Measurements from ENCODE around the gene TMEM150A. TPM values are rescaled to one million over a fixed set of nuclear protein-coding genes. Genes with fewer than 3 reads are reported as not detected.
"Not testable (repeated sequence)": the region's sequence is repeated elsewhere in the genome, so short reads cannot be mapped to it uniquely, and the experiment has no call there.

The TMEM150A gene
- total RNA-seq, 1 donor from 2014 or later, result 12.9 TPM

GRCh38 chr2:85564144-85564563, 38.3 kb downstream of the TMEM150A start:
- no peak for DNase-seq

- DNase-seq, result peak; percentile 97
Observed at GRCh38 chr2:85561280-85562212, 41.0 kb downstream of the TMEM150A start, which contains the start of gene GGCX. GGCX (minus strand) TSS chr2:85561493; CDS start chr2:85561428, 65 bp downstream.

GRCh38 chr2:85560812-85561279, 41.7 kb downstream of the TMEM150A start:
- DNase-seq, result no peak

- DNase-seq, result not testable (repeated sequence)
Observed at GRCh38 chr2:85560403-85560726, 42.1 kb downstream of the TMEM150A start.

GRCh38 chr2:85558160-85558559, 44.3 kb downstream of the TMEM150A start:
- DNase-seq, result no peak

- no peak for DNase-seq
Observed at GRCh38 chr2:85557130-85557529, 45.4 kb downstream of the TMEM150A start.

GRCh38 chr2:85554980-85555612, 47.4 kb downstream of the TMEM150A start:
- no peak for DNase-seq

GRCh38 chr2:85553184-85553583, 49.3 kb downstream of the TMEM150A start:
- no peak for DNase-seq

- peak; percentile 90 for DNase-seq
Observed at GRCh38 chr2:85551698-85552678, 50.5 kb downstream of the TMEM150A start.

- no peak for DNase-seq
Observed at GRCh38 chr2:85550486-85550885, 52.0 kb downstream of the TMEM150A start.

GRCh38 chr2:85549826-85550225, 52.7 kb downstream of the TMEM150A start:
- DNase-seq, result peak; percentile 48

GRCh38 chr2:85549095-85549494, 53.4 kb downstream of the TMEM150A start:
- DNase-seq, result no peak

GRCh38 chr2:85548608-85548900, 53.9 kb downstream of the TMEM150A start:
- DNase-seq, result no peak

Other genes with a start within 250 kb of the TMEM150A start
- 64.2 and 76.2 TPM in 2 replicates for gene RETSAT, start 248.2 kb downstream of the TMEM150A start, total RNA-seq
- 10.0 and 12.3 TPM in 2 replicates for gene ELMOD3, start 247.9 kb downstream of the TMEM150A start, total RNA-seq
- gene CAPG, start 192.3 kb downstream of the TMEM150A start, total RNA-seq, result 46.1 and 56.3 TPM in 2 replicates
- not detected in 2 replicates for gene SH2D6, start 184.0 kb downstream of the TMEM150A start, total RNA-seq
- gene MAT2A, start 63.5 kb downstream of the TMEM150A start, total RNA-seq, result 64.3 and 89.6 TPM in 2 replicates
- gene GGCX, start 41.2 kb downstream of the TMEM150A start, total RNA-seq, result 57.3 and 58.7 TPM in 2 replicates
- 6.8 and 7.5 TPM in 2 replicates for gene VAMP8, start 25.1 kb downstream of the TMEM150A start, total RNA-seq
- gene VAMP5, start 18.3 kb downstream of the TMEM150A start, total RNA-seq, result 45.3 and 132 TPM in 2 replicates
- gene RNF181, start 7.0 kb downstream of the TMEM150A start, total RNA-seq, result 151 and 208 TPM in 2 replicates
- gene C2orf68, start 9.4 kb upstream of the TMEM150A start, total RNA-seq, result 16.9 and 24.7 TPM in 2 replicates
- gene USP39, start 13.5 kb upstream of the TMEM150A start, total RNA-seq, result 44.6 and 51.5 TPM in 2 replicates
- not detected in 2 replicates for gene SFTPB, start 65.5 kb upstream of the TMEM150A start, total RNA-seq
- not detected in 2 replicates for gene GNLY, start 91.7 kb upstream of the TMEM150A start, total RNA-seq
- gene ATOH8, start 151.3 kb upstream of the TMEM150A start, total RNA-seq, result 42.3 and 58.4 TPM in 2 replicates

All from dermis blood vessel endothelial cell (primary cell).